GM18868 (cell line): ENCODE results near the gene YRDC.

ENCODE experiments used
- ATAC-seq: cut with Tn5 transposase; IDR thresholded peaks from one replicate; pipeline ENCODE4 v1.9.1; 2021; ENCODE audit warnings: mild to moderate bottlenecking, moderate library complexity; ENCODE audit not compliant: unreplicated experiment

The YRDC gene

DNA sequence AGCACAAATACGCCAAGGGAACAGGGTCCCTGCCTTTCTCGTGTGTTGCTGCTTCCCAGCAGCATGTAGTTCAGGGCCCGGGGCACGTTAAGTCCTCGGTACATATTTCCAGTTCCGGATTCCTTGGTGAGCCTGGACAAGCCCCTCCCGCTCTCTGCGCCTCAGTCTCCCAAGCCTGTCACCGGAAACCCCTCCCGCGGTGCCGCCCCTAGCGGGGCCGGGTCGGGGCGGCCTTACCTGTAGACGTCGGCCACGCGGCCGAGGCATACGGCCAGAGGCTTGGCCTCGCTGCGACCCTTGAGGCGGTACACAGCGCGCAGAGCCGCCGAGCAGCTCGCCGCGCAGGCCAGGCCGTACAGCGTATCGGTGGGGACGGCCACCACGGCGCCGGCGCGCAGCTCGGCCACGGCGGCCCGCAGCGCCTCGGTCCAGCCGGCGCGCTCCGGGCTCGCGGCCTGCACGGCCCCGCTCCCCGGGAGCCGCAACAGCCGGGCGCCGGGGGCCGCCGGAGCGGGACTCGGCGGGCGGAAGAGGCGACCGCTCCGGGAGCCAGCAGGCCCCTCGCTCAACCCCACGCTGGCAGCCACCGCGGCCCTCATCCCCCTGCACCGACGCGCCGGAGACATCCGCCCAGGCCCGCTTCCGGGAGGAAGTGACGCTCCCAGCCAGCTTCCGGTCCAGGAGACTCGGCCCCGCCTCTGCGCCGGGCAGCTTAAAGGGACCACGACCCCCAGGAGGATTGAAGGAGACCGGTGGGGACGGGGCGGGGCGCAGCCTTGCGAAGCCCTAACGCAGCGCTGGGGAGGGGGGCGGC, at the start of gene YRDC, which contains the start of gene C1orf122:
Gene YRDC (minus strand): TSS at position 654 of the 814 bp plus-strand sequence. CDS start 28 bp downstream, at position 626.
Gene C1orf122 (plus strand): TSS at position 236 of the 814 bp plus-strand sequence. CDS start 615 bp downstream, outside the sequence.
- ATAC-seq = peak; percentile 86

DNA sequence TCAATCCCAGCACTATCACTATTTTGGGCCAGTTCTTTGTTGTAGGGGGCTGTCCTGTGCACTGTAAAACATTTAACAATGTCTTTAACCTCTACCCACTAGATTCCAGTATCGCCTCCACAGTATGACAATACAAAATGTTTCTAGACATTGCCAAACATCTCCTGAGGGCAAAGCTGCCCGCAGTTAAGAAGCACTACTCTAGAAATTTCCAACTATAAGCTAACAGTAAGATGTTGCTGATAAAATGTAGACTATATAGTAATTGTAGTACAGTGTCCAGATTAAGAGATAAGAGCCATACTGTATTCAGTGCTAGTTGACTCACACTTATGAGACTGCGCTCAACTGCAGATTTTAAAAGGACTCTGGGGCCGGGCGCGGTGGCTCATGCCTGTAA, 46.4 kb upstream of the YRDC start:
- ATAC-seq = no peak

GRCh38 chr1:37853157-37853556, 45.1 kb upstream of the YRDC start:
- ATAC-seq = no peak

DNA sequence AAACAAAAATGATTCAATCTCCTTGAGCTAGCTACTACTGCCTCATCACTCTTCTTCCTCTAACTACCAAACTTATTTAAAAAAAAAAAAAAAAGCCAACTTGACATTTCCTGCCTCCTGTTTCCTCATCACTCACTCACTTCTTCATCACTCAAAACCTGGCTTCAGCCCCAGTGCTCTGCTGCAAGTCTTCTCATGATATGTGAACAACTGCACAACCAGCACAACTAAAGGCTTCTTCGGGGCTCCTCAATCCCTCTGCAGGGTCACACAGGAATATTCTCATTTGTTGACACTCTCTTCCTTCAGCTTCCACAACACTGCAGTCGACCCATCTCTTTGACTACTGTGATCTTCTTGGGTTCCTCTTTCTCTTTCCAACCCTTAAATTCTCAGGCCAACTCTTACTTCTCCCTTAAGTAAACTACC, 43.8 kb upstream of the YRDC start:
- no peak for ATAC-seq

DNA sequence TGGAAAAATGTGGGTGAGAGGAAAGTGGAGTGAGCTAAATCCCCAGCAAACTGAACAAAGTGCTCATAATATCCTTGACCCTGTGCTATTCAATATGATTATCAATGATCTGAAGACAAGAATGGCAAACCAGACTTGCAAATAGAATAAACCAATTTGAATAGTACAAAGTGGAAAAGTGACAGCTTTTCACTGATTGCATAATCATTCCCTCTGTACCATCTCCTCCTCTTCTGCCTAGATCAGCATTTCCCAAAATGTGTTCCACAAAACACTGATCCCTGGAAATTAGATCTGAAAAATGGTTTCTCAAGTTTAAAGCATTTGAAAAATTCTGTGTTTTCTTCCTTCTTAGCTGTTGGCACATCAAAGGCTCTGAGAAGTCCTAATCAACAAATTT, 43.3 kb upstream of the YRDC start:
- no peak for ATAC-seq

DNA sequence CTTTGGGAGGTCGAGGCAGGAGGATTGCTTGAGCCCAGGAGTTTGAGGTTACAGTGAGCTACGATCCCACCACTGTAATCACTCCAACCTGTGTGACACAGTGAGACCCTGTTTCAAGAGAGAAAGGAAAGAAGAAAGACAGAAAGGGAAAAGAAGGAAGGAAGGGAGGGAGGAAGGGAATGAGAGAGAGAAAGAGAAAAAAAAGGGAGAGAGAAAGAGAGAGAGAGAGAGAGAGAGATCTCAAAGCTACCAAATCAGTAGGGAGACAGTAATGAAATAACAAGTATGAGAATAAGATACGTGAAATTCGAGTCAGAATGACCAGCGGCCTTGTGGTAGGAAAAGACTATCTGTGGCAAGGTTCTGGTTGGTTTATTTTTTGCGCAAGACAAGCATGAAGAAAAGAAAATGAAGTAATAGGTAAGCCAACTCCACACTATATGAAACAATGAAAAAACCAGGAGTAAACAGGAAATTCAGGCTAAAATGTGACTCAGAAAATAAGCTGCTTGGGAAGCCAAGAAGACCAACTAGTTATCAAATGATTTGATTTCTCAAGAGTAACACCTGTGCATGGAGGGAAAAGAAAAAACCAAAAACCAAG, 42.4 kb upstream of the YRDC start:
- no peak for ATAC-seq

GRCh38 chr1:37849480-37849879, 41.5 kb upstream of the YRDC start:
- ATAC-seq = no peak

- no peak for ATAC-seq
These were observed 38.8 kb upstream of the YRDC start for GRCh38 chr1:37846647-37847339.

- no peak for ATAC-seq
These were observed 37.8 kb upstream of the YRDC start for GRCh38 chr1:37845786-37846185.

DNA sequence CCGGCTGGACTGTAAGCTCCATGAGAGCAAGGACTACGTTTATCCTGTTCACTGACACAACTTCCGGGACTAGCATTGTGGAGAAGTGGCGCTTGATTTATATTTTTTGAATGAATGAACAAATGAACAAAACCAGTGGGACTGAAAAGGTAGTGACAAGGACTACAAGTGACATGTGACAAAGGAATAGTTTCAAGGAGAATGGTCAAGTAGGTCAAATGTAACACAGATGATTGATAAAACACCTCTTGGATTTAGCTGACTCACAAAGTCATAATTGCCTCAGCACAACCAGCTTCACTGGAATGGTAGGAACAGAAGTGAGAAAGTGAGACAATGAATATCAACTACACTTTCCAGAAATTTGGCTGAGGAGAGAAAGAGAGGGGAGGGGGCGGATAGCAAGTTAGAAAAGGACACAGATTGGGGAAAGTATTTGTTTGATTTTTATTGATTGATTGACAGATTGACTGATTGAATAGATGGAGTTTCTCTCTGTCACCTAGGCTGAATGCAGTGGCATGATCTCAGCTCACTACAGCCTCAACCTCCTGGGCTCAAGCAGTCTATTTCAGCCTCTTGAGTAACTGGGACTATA, 37.1 kb upstream of the YRDC start:
- no peak for ATAC-seq

DNA sequence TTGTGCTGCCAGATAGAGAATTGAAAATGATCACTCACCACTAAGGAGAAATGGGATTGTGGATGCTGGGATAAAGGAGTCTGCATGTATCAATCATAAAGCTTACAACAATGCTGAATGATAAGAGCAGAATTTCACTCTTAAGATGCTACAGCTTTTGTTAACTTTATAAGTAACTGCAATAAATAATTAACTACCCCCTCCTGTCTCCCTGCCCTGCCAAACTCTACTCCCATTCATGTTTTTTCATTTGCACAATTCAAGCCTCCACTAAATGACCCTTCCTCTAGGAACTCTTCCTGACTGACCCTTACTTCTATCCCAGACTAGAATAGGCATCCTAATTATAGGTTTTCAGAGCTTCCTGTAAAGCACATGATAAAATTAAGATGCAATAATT, 36.5 kb upstream of the YRDC start:
- no peak for ATAC-seq

- ATAC-seq = no peak
These were observed 33.6 kb upstream of the YRDC start for GRCh38 chr1:37841652-37842051.

DNA sequence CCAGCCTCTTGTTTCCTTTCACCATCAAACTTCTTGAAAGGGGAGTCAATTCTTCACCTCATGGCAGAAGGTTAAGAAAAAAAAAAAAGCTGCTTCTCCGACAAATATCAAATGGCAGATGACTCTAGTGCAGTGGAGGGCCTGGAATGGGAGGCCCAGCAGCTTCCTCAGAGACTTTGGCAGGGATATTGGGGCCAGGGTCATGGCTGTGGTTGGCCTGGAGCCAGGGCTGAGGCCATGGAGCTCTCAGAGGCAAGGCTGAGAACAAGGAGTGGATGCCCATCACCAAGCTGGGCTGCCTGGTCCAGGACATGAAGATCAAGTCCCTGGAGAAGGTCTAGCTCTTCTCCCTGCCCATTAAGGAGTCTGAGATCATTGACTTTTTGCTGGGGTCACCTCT, 32.7 kb upstream of the YRDC start:
- no peak for ATAC-seq

DNA sequence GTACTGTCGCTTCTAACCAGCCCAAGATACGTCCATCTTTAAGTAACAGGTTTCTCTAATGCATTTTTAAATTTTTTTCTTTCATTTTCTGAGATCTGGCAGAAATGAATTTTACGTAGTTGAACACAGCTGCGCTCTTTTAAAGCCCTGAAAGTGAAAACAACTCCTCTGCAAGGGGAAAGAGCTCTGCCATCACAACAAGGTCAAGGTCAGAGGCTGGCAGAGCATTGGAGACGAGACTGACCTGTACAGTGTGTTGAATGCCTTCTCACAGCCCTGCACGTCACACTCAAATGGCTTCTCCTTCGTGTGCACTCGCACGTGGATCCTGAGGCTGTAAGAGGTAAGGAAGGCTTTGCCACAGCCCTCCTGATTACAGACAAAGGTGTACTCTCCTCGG, 31.7 kb upstream of the YRDC start:
- ATAC-seq = no peak

DNA sequence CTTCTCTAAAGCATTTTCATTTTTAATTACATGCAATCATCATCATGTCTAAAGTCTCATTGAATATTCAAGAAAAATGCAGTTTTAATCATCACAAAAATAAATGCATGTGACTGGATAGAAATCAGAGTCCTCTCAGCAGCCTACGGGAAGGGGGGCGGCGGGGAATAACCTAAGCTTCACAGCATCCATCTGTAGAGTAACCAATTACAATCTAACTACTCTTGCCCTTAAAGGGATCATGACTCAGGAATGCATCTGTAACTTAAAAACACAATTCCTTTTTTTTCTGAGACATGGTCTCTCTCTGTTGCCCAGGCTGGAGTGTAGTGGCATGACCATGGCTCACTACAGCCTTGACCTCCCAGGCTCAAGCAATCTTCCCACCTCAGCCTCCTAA, 28.8 kb upstream of the YRDC start:
- no peak for ATAC-seq

- ATAC-seq = no peak
These were observed 23.8 kb upstream of the YRDC start for GRCh38 chr1:37831809-37832208.

GRCh38 chr1:37831109-37831508, 23.1 kb upstream of the YRDC start:
- ATAC-seq = no peak

- no peak for ATAC-seq
These were observed 20.5 kb upstream of the YRDC start for GRCh38 chr1:37828410-37829074.

- no peak for ATAC-seq
These were observed 17.5 kb upstream of the YRDC start for GRCh38 chr1:37825506-37825905.

DNA sequence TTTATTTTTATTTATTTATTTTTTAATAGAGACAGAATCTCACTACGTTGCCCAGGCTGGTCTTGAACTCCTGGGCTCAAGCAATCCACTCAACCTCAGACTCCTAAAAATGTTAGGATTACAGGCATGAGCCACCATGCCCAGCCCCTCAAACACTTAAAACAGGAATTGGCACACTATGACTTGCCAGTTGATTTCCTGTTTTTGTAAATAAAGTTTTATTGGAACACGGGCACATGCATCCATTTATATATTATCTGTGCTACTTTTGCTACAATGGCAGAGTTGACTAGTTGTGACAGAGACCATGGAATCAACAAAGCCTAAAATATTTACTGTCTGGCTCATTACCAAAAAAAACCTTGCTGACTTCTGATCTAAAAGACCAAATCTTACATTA, 16.0 kb upstream of the YRDC start:
- no peak for ATAC-seq
